Stomach (tissue), 4 donors: Measurements from ENCODE around the gene ERO1A.

ENCODE experiments used
- CTCF ChIP-seq, 7 experiments: fragments of 450-650 bp in 4 of 7; fragments of 200-600 bp in 3 of 7; sonication (generic) in 3 of 7; IDR thresholded peaks; one replicate each; pipeline ENCODE4 v1.5.1; 2016 to 2019; ENCODE audit warnings: antibody characterized with exemption in 7 of 7, control low read depth in 2 of 7, mild to moderate bottlenecking in 1 of 7
- EP300 ChIP-seq: sonication (generic); formaldehyde crosslinking; IDR thresholded peaks from one replicate; pipeline ENCODE4 v1.6.1; 2017; ENCODE audit warnings: antibody characterized with exemption
- POLR2AphosphoS5 ChIP-seq, 3 donors: sonication (generic); formaldehyde crosslinking; IDR thresholded peaks; one replicate each; pipeline ENCODE4 v1.6.1; 2016; ENCODE audit warnings: antibody characterized with exemption in 3 of 3

- TF ChIP-seq EP300 (no peak), CTCF (IDR thresholded peaks at IDR 0.05) (no peak), POLR2AphosphoS5 (IDR thresholded peaks at IDR 0.05) (no peak)
These were observed 34.2 kb upstream of the ERO1A start for GRCh38 chr14:52729585-52729924.
